Measurements from ENCODE around the gene NCR1.
"Not testable (repeated sequence)": the region's sequence is repeated elsewhere in the genome, so short reads cannot be mapped to it uniquely, and the experiment has no call there.

The NCR1 gene

DNA sequence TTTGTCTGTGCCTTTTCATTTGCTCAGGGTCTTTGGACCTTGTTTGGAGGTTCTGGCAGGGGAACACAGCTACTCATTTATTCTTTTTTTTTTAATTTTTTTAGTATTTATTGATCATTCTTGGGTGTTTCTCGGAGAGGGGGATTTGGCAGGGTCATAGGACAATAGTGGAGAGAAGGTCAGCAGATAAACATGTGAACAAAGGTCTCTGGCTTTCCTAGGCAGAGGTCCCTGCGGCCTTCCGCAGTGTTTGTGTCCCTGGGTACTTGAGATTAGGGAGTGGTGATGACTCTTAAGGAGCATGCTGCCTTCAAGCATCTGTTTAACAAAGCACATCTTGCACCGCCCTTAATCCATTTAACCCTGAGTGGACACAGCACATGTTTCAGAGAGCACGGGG, 2.0 kb downstream of the NCR1 start:
- H3K23ac ChIP-seq (ENCODE audit: low read length in 2 of 2); H3K4me3 ChIP-seq (ENCODE audit: insufficient read depth in 1 of 2, low read depth in 1 of 2, low read length in 2 of 2); H3K14ac ChIP-seq (ENCODE audit: low read length in 2 of 2); H2BK12ac ChIP-seq (ENCODE audit: low read length in 2 of 2); H4K8ac ChIP-seq (ENCODE audit: low read length); H3K4ac ChIP-seq (ENCODE audit: low read depth in 1 of 2, low read length in 2 of 2); H2BK120ac ChIP-seq (ENCODE audit: low read depth, low read length); H2AFZ ChIP-seq (ENCODE audit: low read depth, low read length); H2BK5ac ChIP-seq (ENCODE audit: low read depth, low read length, poor library complexity, severe bottlenecking); H3K9me3 ChIP-seq (ENCODE audit: control insufficient read depth, low read length); DNase-seq; H3K9ac ChIP-seq (ENCODE audit: low read length); H3K27ac ChIP-seq (ENCODE audit: low read length, poor library complexity, severe bottlenecking); H3K79me1 ChIP-seq (replicated peaks; ENCODE audit: low read length, poor library complexity, severe bottlenecking); H2BK15ac ChIP-seq (ENCODE audit: low read depth, poor library complexity, severe bottlenecking); H3K4me1 ChIP-seq (ENCODE audit: control insufficient read depth, insufficient read depth, low read depth, low read length); H3K4me2 ChIP-seq (ENCODE audit: low read length, poor library complexity, severe bottlenecking); H3K36me3 ChIP-seq (ENCODE audit: control insufficient read depth in 1 of 2, insufficient read depth in 2 of 2, low read depth in 1 of 2, low read length in 2 of 2); H3K18ac ChIP-seq (ENCODE audit: low read depth in 1 of 2, low read length in 2 of 2); H2AK5ac ChIP-seq (ENCODE audit: low read length, severe bottlenecking); H4K91ac ChIP-seq (ENCODE audit: low read length); H3K27me3 ChIP-seq (ENCODE audit: control insufficient read depth in 1 of 2, insufficient read depth in 1 of 2, low read length in 2 of 2): not testable (repeated sequence)
- no CpG with 5 or more reads among the region's 5 CpGs for WGBS

DNA sequence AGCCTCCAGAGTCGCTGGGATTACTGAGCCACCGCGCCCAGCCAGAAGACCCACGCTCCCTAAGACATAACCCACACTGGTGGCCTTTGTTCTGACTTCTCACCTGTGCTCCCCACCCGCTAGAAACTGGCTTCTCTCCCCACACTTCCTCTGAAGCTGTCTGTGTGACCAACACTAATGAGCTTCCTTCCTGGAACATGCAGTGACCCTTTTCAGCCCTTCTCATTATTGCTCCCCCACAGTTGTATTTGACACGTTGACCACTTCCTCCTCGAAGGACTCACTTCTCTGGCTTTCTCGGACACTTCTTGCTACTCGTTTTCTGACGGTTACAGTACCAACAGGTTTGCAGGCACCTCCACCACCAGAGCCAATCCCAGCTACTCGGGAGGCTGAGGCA, 10.9 kb downstream of the NCR1 start:
- Histone ChIP-seq H2BK12ac (ENCODE audit: low read length in 2 of 2) (no peak overlapping the region), H3K4me3 (ENCODE audit: insufficient read depth in 1 of 2, low read depth in 1 of 2, low read length in 2 of 2) (no peak overlapping the region), H3K4me2 (ENCODE audit: low read length, poor library complexity, severe bottlenecking) (no peak overlapping the region), H3K4ac (ENCODE audit: low read depth in 1 of 2, low read length in 2 of 2) (no peak overlapping the region), H4K8ac (ENCODE audit: low read length) (no peak overlapping the region), H3K9me3 (ENCODE audit: control insufficient read depth, low read length) (no peaks in the 10 kb centered on the region), H2BK5ac (ENCODE audit: low read depth, low read length, poor library complexity, severe bottlenecking) (no peak overlapping the region), H2BK15ac (ENCODE audit: low read depth, poor library complexity, severe bottlenecking) (no peak overlapping the region), H3K27ac (ENCODE audit: low read length, poor library complexity, severe bottlenecking) (no peak overlapping the region), H2AK5ac (ENCODE audit: low read length, severe bottlenecking) (no peak overlapping the region), H3K27me3 (ENCODE audit: control insufficient read depth in 1 of 2, insufficient read depth in 1 of 2, low read length in 2 of 2) (no peaks in the 10 kb centered on the region), H2BK120ac (ENCODE audit: low read depth, low read length) (no peak overlapping the region), H2AFZ (ENCODE audit: low read depth, low read length) (no peak overlapping the region), H4K91ac (ENCODE audit: low read length) (no peak overlapping the region), H3K9ac (ENCODE audit: low read length) (no peak overlapping the region), H3K79me1 (replicated peaks; ENCODE audit: low read length, poor library complexity, severe bottlenecking) (no peaks in the 10 kb centered on the region), H3K23ac (ENCODE audit: low read length in 2 of 2) (no peak overlapping the region), H3K18ac (ENCODE audit: low read depth in 1 of 2, low read length in 2 of 2) (no peak overlapping the region), H3K4me1 (ENCODE audit: control insufficient read depth, insufficient read depth, low read depth, low read length) (no peaks in the 10 kb centered on the region), H3K36me3 (ENCODE audit: control insufficient read depth in 1 of 2, insufficient read depth in 2 of 2, low read depth in 1 of 2, low read length in 2 of 2) (no peaks in the 10 kb centered on the region), H3K14ac (ENCODE audit: low read length in 2 of 2) (no peak overlapping the region)
- no peak for DNase-seq
- WGBS: 84% methylated on average over 11 of the region's 11 CpGs

DNA sequence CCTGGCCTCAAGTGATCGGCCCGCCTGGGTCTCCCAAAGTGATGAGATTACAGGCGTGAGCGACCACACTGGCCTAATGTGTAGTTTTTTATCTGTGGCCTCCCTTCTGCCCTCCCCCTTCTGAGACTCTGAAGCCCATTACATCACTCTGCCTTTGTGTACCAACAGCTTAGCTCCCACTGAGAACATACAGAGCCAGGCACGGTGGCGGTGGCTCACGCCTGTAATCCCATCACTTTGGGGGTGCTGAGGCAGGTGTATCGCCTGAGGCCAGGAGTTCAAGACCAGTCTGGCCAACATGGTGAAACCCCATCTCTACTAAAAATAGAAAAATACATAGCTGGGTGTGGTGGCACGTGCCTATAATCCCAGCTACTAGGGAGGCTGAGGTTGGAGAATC, 12.6 kb downstream of the NCR1 start:
- H3K9ac ChIP-seq (ENCODE audit: low read length): no peak overlapping the region

DNA sequence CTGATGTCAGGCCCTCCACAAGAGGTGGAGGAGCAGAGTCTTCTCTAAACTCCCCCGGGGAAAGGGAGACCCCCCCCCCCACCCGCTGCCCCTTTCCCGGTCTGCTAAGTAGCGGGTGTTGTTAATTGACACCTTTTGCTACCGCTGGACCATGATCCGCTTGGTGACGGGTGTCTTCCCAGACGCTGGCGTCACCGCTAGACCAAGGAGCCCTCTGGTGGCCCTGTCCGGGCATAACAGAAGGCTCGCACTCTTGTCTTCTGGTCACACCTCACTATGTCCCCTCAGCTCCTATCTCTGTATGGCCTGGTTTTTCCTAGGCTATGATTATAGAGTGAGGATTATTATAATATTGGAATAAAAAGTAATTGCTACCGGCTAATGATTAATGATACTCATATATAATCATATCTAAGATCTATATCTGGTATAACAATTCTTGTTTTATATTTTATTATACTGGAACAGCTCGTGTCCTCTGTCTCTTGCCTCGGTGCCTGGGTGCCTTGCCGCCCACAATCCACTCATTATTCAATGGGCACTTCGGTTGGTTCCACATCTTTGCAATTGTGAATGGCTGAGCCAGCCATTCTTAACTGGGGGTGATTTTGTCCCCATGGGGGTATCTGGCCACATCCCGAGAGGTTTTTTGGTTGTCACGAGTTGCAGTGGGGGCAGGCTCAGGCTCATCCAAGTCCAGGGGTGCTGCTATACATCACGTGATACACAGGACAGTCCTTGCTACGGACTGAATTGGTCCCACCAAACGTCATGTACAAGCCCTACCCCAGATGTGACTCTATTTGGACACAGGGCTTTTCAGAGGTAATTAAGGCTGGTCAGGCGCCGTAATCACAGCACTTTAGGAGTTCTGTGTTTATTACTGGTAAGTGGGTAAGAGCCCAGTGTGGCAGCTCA, 14.0 kb downstream of the NCR1 start:
- H3K4ac ChIP-seq (ENCODE audit: low read depth in 1 of 2, low read length in 2 of 2); H3K4me1 ChIP-seq (ENCODE audit: control insufficient read depth, insufficient read depth, low read depth, low read length); H3K4me3 ChIP-seq (ENCODE audit: insufficient read depth in 1 of 2, low read depth in 1 of 2, low read length in 2 of 2); H3K9ac ChIP-seq (ENCODE audit: low read length); H3K9me3 ChIP-seq (ENCODE audit: control insufficient read depth, low read length); H3K36me3 ChIP-seq (ENCODE audit: control insufficient read depth in 1 of 2, insufficient read depth in 2 of 2, low read depth in 1 of 2, low read length in 2 of 2); DNase-seq; H3K4me2 ChIP-seq (ENCODE audit: low read length, poor library complexity, severe bottlenecking); H2AFZ ChIP-seq (ENCODE audit: low read depth, low read length); H3K27ac ChIP-seq (ENCODE audit: low read length, poor library complexity, severe bottlenecking); H3K79me1 ChIP-seq (replicated peaks; ENCODE audit: low read length, poor library complexity, severe bottlenecking); H2BK120ac ChIP-seq (ENCODE audit: low read depth, low read length); H2BK12ac ChIP-seq (ENCODE audit: low read length in 2 of 2); H2BK15ac ChIP-seq (ENCODE audit: low read depth, poor library complexity, severe bottlenecking); H3K14ac ChIP-seq (ENCODE audit: low read length in 2 of 2); H3K23ac ChIP-seq (ENCODE audit: low read length in 2 of 2); H2AK5ac ChIP-seq (ENCODE audit: low read length, severe bottlenecking); H3K27me3 ChIP-seq (ENCODE audit: control insufficient read depth in 1 of 2, insufficient read depth in 1 of 2, low read length in 2 of 2); H4K8ac ChIP-seq (ENCODE audit: low read length); H4K91ac ChIP-seq (ENCODE audit: low read length); H2BK5ac ChIP-seq (ENCODE audit: low read depth, low read length, poor library complexity, severe bottlenecking); H3K18ac ChIP-seq (ENCODE audit: low read depth in 1 of 2, low read length in 2 of 2): not testable (repeated sequence)
- 62% methylated on average over 11 of the region's 24 CpGs for WGBS

More for the DNA sequence above, 12.6 kb downstream of the NCR1 start:
- Histone ChIP-seq H3K9me3 (ENCODE audit: control insufficient read depth, low read length) (no peaks in the 10 kb centered on the region), H4K91ac (ENCODE audit: low read length) (no peak overlapping the region), H3K23ac (ENCODE audit: low read length in 2 of 2) (no peak overlapping the region), H3K4me3 (ENCODE audit: insufficient read depth in 1 of 2, low read depth in 1 of 2, low read length in 2 of 2) (no peak overlapping the region), H2BK12ac (ENCODE audit: low read length in 2 of 2) (no peak overlapping the region), H3K4me2 (ENCODE audit: low read length, poor library complexity, severe bottlenecking) (no peak overlapping the region), H3K27me3 (ENCODE audit: control insufficient read depth in 1 of 2, insufficient read depth in 1 of 2, low read length in 2 of 2) (no peaks in the 10 kb centered on the region), H2AFZ (ENCODE audit: low read depth, low read length) (no peak overlapping the region), H2AK5ac (ENCODE audit: low read length, severe bottlenecking) (no peak overlapping the region), H3K36me3 (ENCODE audit: control insufficient read depth in 1 of 2, insufficient read depth in 2 of 2, low read depth in 1 of 2, low read length in 2 of 2) (no peaks in the 10 kb centered on the region), H3K4me1 (ENCODE audit: control insufficient read depth, insufficient read depth, low read depth, low read length) (no peaks in the 10 kb centered on the region), H2BK120ac (ENCODE audit: low read depth, low read length) (no peak overlapping the region), H3K14ac (ENCODE audit: low read length in 2 of 2) (no peak overlapping the region), H2BK5ac (ENCODE audit: low read depth, low read length, poor library complexity, severe bottlenecking) (no peak overlapping the region), H3K18ac (ENCODE audit: low read depth in 1 of 2, low read length in 2 of 2) (no peak overlapping the region), H3K27ac (ENCODE audit: low read length, poor library complexity, severe bottlenecking) (no peak overlapping the region), H4K8ac (ENCODE audit: low read length) (no peak overlapping the region), H2BK15ac (ENCODE audit: low read depth, poor library complexity, severe bottlenecking) (no peak overlapping the region), H3K4ac (ENCODE audit: low read depth in 1 of 2, low read length in 2 of 2) (no peak overlapping the region), H3K79me1 (replicated peaks; ENCODE audit: low read length, poor library complexity, severe bottlenecking) (no peaks in the 10 kb centered on the region)
- 95% methylated on average over 9 of the region's 9 CpGs for WGBS
- DNase-seq: no peak
